Prostate gland (tissue), 2 donors: ENCODE results near the gene ADRM1. TPM values are rescaled to one million over a fixed set of nuclear protein-coding genes. Genes with fewer than 3 reads are reported as not detected.

Experiments used
- DNase-seq: peaks from one replicate; pipeline ENCODE4 v3.0.0-alpha.2; 2019; ENCODE audit warnings: low spot score
- H3K27ac ChIP-seq, 2 donors: fragments of 200-600 bp; sonication (generic); 2 replicates each; pipeline ENCODE4 v1.5.1; 2017 to 2019
- H3K27me3 ChIP-seq: fragments of 200-600 bp; sonication (generic); replicated peaks from 2 replicates; pipeline ENCODE4 v1.5.1; 2019; ENCODE audit not compliant: insufficient read depth
- H3K36me3 ChIP-seq, 2 donors: fragments of 200-600 bp; sonication (generic); 1 replicate in 1 of 2; 2 replicates in 1 of 2; pipeline versions ENCODE4 v1.5.1 to v1.8.1; 2017 to 2019
- H3K4me1 ChIP-seq: fragments of 200-600 bp; sonication (generic); replicated peaks from 2 replicates; pipeline ENCODE4 v1.5.1; 2019
- H3K4me3 ChIP-seq, 2 donors: fragments of 200-600 bp; sonication (generic); 2 replicates each; pipeline ENCODE4 v1.5.1; 2017 to 2019
- H3K9me3 ChIP-seq: fragments of 200-600 bp; sonication (generic); 2 replicates; pipeline ENCODE4 v1.5.1; 2017
- POLR2A ChIP-seq: fragments of 450-650 bp; IDR thresholded peaks from one replicate; pipeline ENCODE4 v1.6.1; 2016; ENCODE audit warnings: antibody characterized with exemption, mild to moderate bottlenecking
- POLR2AphosphoS5 ChIP-seq: sonication (generic); formaldehyde crosslinking; IDR thresholded peaks from one replicate; pipeline ENCODE4 v1.6.1; 2017; ENCODE audit warnings: antibody characterized with exemption
- WGBS: methylation state at CpG from one replicate; pipeline ENCODE4 v1.1.5; 2018; 5-methylcytosine and 5-hydroxymethylcytosine counted together
- intact Hi-C: fragments of 100-400 bp; cut with DNase I; formaldehyde crosslinking; loops from one replicate; pipeline ENCODE4 v1.14.2; 2022
- total RNA-seq, 2 donors: library from RNA; depleted of rRNA; stranded (reverse); fragments of >200 nt; gene quantifications; one replicate each; pipeline ENCODE4 v1.1.0, GENCODE V29; 2016
- TF ChIP-seq, protein P1 (sequence below), 4 experiments: fragments of 200-600 bp in 2 of 4; fragments of 450-650 bp in 2 of 4; sonication (generic) in 2 of 4; IDR thresholded peaks; 1 replicate in 3 of 4; 2 replicates in 1 of 4; pipeline ENCODE4 v1.5.1; 2016 to 2019; ENCODE audit warnings: antibody characterized with exemption in 4 of 4, mild to moderate bottlenecking in 2 of 4, moderate library complexity in 2 of 4

Gene ADRM1
- 100 to 1,000 TPM; 149 to 207 TPM for total RNA-seq

GRCh38 chr20:62302341-62303061 lies at the start of gene ADRM1:
Gene ADRM1 (plus strand): TSS chr20:62302997. CDS start chr20:62303569, 572 bp downstream.
- peak; percentile 95 for DNase-seq
- intact Hi-C loops, result loop anchor here (2.0 to 10.0 kb wide), 2 partner anchors 74 to 192 kb away; no protein-coding TSS in a partner anchor
- WGBS, result under 1% methylated on average over 52 of the region's 81 CpGs
- H3K4me1 ChIP-seq, result peaks cover 25% of the 10 kb centered on the region
- TF ChIP-seq, protein P1, sequence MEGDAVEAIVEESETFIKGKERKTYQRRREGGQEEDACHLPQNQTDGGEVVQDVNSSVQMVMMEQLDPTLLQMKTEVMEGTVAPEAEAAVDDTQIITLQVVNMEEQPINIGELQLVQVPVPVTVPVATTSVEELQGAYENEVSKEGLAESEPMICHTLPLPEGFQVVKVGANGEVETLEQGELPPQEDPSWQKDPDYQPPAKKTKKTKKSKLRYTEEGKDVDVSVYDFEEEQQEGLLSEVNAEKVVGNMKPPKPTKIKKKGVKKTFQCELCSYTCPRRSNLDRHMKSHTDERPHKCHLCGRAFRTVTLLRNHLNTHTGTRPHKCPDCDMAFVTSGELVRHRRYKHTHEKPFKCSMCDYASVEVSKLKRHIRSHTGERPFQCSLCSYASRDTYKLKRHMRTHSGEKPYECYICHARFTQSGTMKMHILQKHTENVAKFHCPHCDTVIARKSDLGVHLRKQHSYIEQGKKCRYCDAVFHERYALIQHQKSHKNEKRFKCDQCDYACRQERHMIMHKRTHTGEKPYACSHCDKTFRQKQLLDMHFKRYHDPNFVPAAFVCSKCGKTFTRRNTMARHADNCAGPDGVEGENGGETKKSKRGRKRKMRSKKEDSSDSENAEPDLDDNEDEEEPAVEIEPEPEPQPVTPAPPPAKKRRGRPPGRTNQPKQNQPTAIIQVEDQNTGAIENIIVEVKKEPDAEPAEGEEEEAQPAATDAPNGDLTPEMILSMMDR (IDR thresholded peaks at IDR 0.05), result peak; percentile 95 to 99 (median 98)
- TF ChIP-seq POLR2A (peak; percentile 57), POLR2AphosphoS5 (peak; percentile 95)
- peaks cover 0 to 11% of the 10 kb centered on the region in 2 donors for H3K36me3 ChIP-seq
- no peaks in the 10 kb centered on the region for H3K9me3 ChIP-seq
- peak within 1 kb of the TSS; percentile 84 to 91 for H3K4me3 ChIP-seq
- H3K27ac ChIP-seq, result peak within 1 kb of the TSS; percentile 98 to 99
- no peaks in the 10 kb centered on the region for H3K27me3 ChIP-seq

GRCh38 chr20:62253398-62253797 lies 49.4 kb upstream of the ADRM1 start:
- Histone ChIP-seq H3K27me3 (no peaks in the 10 kb centered on the region), H3K4me3 (no peak overlapping the region), H3K9me3 (no peaks in the 10 kb centered on the region), H3K36me3 (peaks cover 0 to 6% of the 10 kb centered on the region in 2 donors), H3K27ac (no peak overlapping the region), H3K4me1 (no peaks in the 10 kb centered on the region)
- 85% methylated on average over 6 of the region's 6 CpGs for WGBS
- no peak for DNase-seq
- TF ChIP-seq POLR2AphosphoS5 (no peak), POLR2A (no peak)
- TF ChIP-seq, protein P1 (IDR thresholded peaks at IDR 0.05), result no peak
- intact Hi-C loops, result no loop called here

- Histone ChIP-seq H3K9me3 (no peaks in the 10 kb centered on the region), H3K4me3 (no peak overlapping the region), H3K4me1 (no peaks in the 10 kb centered on the region), H3K27me3 (no peaks in the 10 kb centered on the region), H3K36me3 (peaks cover 0 to 6% of the 10 kb centered on the region in 2 donors), H3K27ac (no peak overlapping the region)
- TF ChIP-seq POLR2A (no peak), POLR2AphosphoS5 (no peak)
- TF ChIP-seq, protein P1 (IDR thresholded peaks at IDR 0.05), result no peak
- WGBS, result 70% methylated on average over 24 of the region's 24 CpGs
- DNase-seq, result no peak
- intact Hi-C loops, result no loop called here
These were observed 48.6 kb upstream of the ADRM1 start for GRCh38 chr20:62254021-62254724.

DNA sequence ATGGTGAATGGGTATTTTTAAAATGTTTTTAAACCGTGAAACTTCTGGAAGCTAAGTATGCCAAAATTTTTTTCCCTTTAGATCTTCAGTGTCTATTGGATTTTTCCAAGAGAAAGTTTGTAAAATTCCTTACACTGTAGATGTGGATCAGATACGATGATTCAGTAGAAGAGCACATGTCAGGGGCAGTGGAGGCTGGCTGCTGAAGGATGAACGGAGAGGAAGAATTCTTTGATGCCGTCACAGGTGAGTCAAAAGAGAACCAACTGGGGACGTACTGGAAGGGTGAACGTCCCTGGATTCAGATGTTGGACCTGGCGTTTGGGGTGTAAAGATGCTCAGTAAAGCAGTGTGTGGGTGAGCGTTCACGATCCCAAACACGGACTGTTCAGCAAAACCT lies 46.8 kb upstream of the ADRM1 start:
- Histone ChIP-seq H3K27me3 (no peaks in the 10 kb centered on the region), H3K4me1 (no peaks in the 10 kb centered on the region), H3K27ac (no peak overlapping the region), H3K36me3 (peaks cover 0 to 6% of the 10 kb centered on the region in 2 donors), H3K4me3 (no peak overlapping the region), H3K9me3 (no peaks in the 10 kb centered on the region)
- 93% methylated on average over 10 of the region's 10 CpGs for WGBS
- intact Hi-C loops, result no loop called here
- TF ChIP-seq, protein P1 (IDR thresholded peaks at IDR 0.05), result no peak
- TF ChIP-seq POLR2A (no peak), POLR2AphosphoS5 (no peak)
- DNase-seq, result no peak
